ENCODE results near the gene TLR10. TPM values are rescaled to one million over a fixed set of nuclear protein-coding genes. Genes with fewer than 3 reads are reported as not detected.

The TLR10 gene
- total and polyA plus RNA-seq, 8 donors = 0.15 to 1.1 (median 0.66) TPM; not detected in 4

DNA sequence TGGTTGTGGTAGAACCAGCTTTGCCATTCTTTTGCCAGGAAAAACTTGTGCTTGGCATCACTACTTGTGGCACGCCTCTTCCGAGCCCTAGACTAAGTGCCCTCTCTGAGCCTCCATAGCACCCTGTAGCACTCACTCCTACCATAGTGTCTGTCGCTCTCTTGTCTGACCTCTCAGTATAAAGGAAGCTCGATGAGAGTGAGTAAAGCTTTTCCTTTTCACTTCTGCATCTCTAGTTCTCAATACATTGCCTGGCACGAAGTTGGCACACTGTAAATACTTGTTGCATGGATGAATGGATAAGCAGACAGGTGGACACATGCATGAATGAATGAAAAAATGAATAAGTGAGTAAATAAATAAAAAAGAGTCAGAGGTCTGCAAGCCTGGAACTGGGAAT, 48.3 kb downstream of the TLR10 start:
- TF ChIP-seq EP300 (IDR thresholded peaks at IDR 0.05) (no peak), POLR2AphosphoS5 (IDR thresholded peaks at IDR 0.05) (no peak), POLR2A (IDR thresholded peaks at IDR 0.05) (no peak)
- TF ChIP-seq, protein P1, sequence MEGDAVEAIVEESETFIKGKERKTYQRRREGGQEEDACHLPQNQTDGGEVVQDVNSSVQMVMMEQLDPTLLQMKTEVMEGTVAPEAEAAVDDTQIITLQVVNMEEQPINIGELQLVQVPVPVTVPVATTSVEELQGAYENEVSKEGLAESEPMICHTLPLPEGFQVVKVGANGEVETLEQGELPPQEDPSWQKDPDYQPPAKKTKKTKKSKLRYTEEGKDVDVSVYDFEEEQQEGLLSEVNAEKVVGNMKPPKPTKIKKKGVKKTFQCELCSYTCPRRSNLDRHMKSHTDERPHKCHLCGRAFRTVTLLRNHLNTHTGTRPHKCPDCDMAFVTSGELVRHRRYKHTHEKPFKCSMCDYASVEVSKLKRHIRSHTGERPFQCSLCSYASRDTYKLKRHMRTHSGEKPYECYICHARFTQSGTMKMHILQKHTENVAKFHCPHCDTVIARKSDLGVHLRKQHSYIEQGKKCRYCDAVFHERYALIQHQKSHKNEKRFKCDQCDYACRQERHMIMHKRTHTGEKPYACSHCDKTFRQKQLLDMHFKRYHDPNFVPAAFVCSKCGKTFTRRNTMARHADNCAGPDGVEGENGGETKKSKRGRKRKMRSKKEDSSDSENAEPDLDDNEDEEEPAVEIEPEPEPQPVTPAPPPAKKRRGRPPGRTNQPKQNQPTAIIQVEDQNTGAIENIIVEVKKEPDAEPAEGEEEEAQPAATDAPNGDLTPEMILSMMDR (IDR thresholded peaks at IDR 0.05) = no peak
- H3K4me1 ChIP-seq = peaks cover 0 to 10% (median 9%) of the 10 kb centered on the region in 4 donors
- no peak overlapping the region for H3K4me3 ChIP-seq
- no peak overlapping the region for H3K27ac ChIP-seq
- no peaks in the 10 kb centered on the region for H3K9me3 ChIP-seq
- H3K27me3 ChIP-seq = no peaks in the 10 kb centered on the region
- no peak for DNase-seq
- 81 to 87% (median 84%) methylated on average over 5 of the region's 5 CpGs for WGBS, 5 donors
- intact Hi-C loops (cut with DNase I; ENCODE audit: low total_unique reads) = loop anchor here (5.0 kb wide), 2 partner anchors 557 to 667 kb away; no protein-coding TSS in a partner anchor
- no peaks in the 10 kb centered on the region for H3K36me3 ChIP-seq

DNA sequence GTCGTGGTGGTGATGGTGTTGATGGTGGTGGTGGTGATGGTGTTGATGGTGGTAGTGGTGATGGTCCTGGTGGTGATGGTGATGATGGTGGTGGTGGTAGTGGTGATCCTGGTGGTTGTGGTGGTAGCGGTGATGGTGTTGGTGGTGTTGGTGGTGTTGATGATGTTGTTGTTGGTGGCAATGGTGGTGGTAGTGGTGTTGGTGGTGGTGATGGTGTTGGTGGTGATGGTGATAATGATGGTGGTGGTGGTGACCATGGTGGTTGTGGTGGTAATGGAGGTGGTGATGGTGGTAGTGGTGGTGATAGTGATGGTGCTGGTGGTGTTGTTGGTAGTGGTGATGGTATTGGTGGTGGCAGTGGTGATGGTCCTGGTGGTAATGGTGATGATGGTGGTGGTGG, 49.1 kb downstream of the TLR10 start:
- no peaks in the 10 kb centered on the region for H3K27me3 ChIP-seq
- H3K4me3 ChIP-seq = no peak overlapping the region
- intact Hi-C loops (cut with DNase I; ENCODE audit: low total_unique reads) = loop anchor here (5.0 kb wide), 2 partner anchors 556 to 666 kb away; no protein-coding TSS in a partner anchor
- TF ChIP-seq POLR2AphosphoS5 (IDR thresholded peaks at IDR 0.05) (no peak), POLR2A (IDR thresholded peaks at IDR 0.05) (no peak), EP300 (IDR thresholded peaks at IDR 0.05) (no peak)
- TF ChIP-seq, protein P1 (IDR thresholded peaks at IDR 0.05) = no peak
- H3K4me1 ChIP-seq = peaks cover 0 to 16% (median 15%) of the 10 kb centered on the region in 4 donors
- no peak overlapping the region for H3K27ac ChIP-seq
- WGBS, 5 donors = 83 to 95% (median 93%) methylated on average over 2 of the region's 2 CpGs
- H3K36me3 ChIP-seq = no peaks in the 10 kb centered on the region
- H3K9me3 ChIP-seq = no peaks in the 10 kb centered on the region
- no peak for DNase-seq

DNA sequence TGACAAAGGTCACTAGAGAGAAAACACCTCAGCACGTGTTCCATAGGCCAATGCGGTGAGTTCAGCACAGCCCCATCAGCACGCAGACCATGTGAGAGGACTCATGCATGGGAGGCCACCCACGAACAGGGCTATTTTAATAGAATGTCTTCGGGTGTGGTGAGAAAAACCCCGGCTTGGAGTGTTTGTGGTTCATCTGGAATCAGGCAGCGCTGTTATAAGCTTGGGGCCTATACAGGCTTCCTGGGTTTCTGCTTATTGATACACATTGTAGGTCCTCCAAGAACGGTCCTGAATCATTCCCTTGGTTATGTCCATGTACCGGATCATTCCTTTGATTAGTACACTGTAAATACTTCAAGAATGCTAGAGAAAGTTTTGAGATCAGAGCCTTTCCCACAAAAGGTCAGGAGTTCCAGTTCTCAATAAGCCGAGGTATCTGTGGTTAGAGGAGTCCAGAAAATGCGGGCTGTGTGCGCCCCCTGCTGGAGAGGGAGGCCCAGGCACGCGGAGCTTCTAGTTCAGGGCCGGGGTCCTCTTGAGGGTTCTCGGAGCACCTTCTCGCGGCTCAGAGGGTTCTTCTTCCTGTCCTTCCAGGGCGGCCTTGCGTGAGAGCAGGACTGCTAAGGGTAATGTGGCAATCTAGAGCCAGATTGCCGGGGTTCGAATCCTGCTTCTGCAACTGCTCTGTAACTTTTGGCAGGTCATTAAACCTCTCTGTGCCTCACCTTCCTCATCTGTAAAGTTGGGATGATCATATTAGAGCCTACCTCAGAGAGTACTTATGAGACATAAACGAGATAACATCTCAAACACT, 51.8 kb downstream of the TLR10 start:
- no peaks in the 10 kb centered on the region for H3K27me3 ChIP-seq
- H3K27ac ChIP-seq = no peak overlapping the region
- peak in 1 of 3 donors; percentile 43 for TF ChIP-seq POLR2AphosphoS5 (IDR thresholded peaks at IDR 0.05)
- TF ChIP-seq EP300 (IDR thresholded peaks at IDR 0.05) = no peak
- TF ChIP-seq, protein P1 (IDR thresholded peaks at IDR 0.05) = peak in 6 of 7 experiments; percentile 83 to 98 (median 93)
- TF ChIP-seq POLR2A (IDR thresholded peaks at IDR 0.05) = no peak
- H3K4me3 ChIP-seq = no peak overlapping the region
- H3K36me3 ChIP-seq = no peaks in the 10 kb centered on the region
- 28 to 36% (median 34%) methylated on average over 23 of the region's 23 CpGs for WGBS, 5 donors
- peaks cover 0 to 23% (median 21%) of the 10 kb centered on the region in 4 donors for H3K4me1 ChIP-seq
- DNase-seq = peak; percentile 88
- intact Hi-C loops (cut with DNase I; ENCODE audit: low total_unique reads) = loop anchor here (5.0 kb wide), 2 partner anchors 554 to 664 kb away; no protein-coding TSS in a partner anchor
- no peaks in the 10 kb centered on the region for H3K9me3 ChIP-seq

DNA sequence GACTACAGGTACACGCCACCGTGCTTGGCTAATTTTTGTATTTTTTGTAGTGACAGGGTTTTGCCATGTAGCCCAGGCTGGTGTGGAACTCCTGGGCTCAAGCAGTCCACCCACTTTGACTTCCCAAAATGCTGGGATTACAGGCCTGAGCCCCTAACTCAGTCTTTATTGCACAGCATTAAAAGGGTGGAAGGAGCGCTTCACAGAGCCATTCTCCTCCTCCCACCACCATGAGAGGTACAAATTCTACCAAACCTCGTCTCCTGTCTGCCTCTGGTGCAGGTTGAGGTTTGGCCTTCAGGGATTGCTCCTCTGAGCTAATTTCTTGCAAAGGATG, 52.3 kb downstream of the TLR10 start:
- Histone ChIP-seq H3K9me3 (no peaks in the 10 kb centered on the region), H3K36me3 (no peaks in the 10 kb centered on the region), H3K4me3 (no peak overlapping the region), H3K27me3 (no peaks in the 10 kb centered on the region), H3K4me1 (peaks cover 0 to 23% (median 21%) of the 10 kb centered on the region in 4 donors), H3K27ac (no peak overlapping the region)
- TF ChIP-seq, protein P1 (IDR thresholded peaks at IDR 0.05) = no peak
- no peak for TF ChIP-seq POLR2AphosphoS5 (IDR thresholded peaks at IDR 0.05)
- no peak for TF ChIP-seq EP300 (IDR thresholded peaks at IDR 0.05)
- no peak for TF ChIP-seq POLR2A (IDR thresholded peaks at IDR 0.05)
- intact Hi-C loops (cut with DNase I; ENCODE audit: low total_unique reads) = loop anchor here (5.0 kb wide), 2 partner anchors 553 to 663 kb away; no protein-coding TSS in a partner anchor
- no peak for DNase-seq
- 92 to 100% (median 95%) methylated on average over 4 of the region's 4 CpGs for WGBS, 5 donors
